ENCODE data around the gene ROMO1.
"Not testable (repeated sequence)": the region's sequence is repeated elsewhere in the genome, so short reads cannot be mapped to it uniquely, and the experiment has no call there.

Gene ROMO1

GRCh38 chr20:35710884-35711587 lies 11.8 kb downstream of the ROMO1 start:
- H3K27me3 Mint-ChIP-seq = no peaks in the 10 kb centered on the region
- peaks cover 12 to 32% of the 10 kb centered on the region in 2 donors for H3K4me1 Mint-ChIP-seq
- peak overlapping the region in 1 of 2 donors; percentile 19 for H3K4me3 Mint-ChIP-seq
- ATAC-seq (replicated peaks) (no peak), DNase-seq (no peak)
- H3K36me3 Mint-ChIP-seq = peaks cover 19 to 23% of the 10 kb centered on the region in 2 donors
- H3K27ac Mint-ChIP-seq = no peak overlapping the region
- no peaks in the 10 kb centered on the region for H3K9me3 Mint-ChIP-seq

- Mint-ChIP-seq H3K27me3 (no peaks in the 10 kb centered on the region), H3K9me3 (no peaks in the 10 kb centered on the region), H3K36me3 (peaks cover 19 to 26% of the 10 kb centered on the region in 2 donors), H3K27ac (peak overlapping the region; percentile 25), H3K4me1 (peaks cover 12 to 32% of the 10 kb centered on the region in 2 donors), H3K4me3 (peak overlapping the region in 1 of 2 donors; percentile 19)
- DNase-seq (no peak), ATAC-seq (replicated peaks) (no peak)
Measured at GRCh38 chr20:35711588-35712209, 12.5 kb downstream of the ROMO1 start.

- ATAC-seq (replicated peaks); H3K27me3 Mint-ChIP-seq; H3K4me3 Mint-ChIP-seq; H3K9me3 Mint-ChIP-seq; DNase-seq; H3K27ac Mint-ChIP-seq: not testable (repeated sequence)
- Mint-ChIP-seq H3K4me1 (peaks cover 13 to 32% of the 10 kb centered on the region in 2 donors), H3K36me3 (peaks cover 18 to 31% of the 10 kb centered on the region in 2 donors)
Measured at GRCh38 chr20:35713120-35713519, 13.9 kb downstream of the ROMO1 start.

- Mint-ChIP-seq H3K36me3 (peaks cover 19 to 32% of the 10 kb centered on the region in 2 donors), H3K4me3 (no peak overlapping the region), H3K9me3 (no peaks in the 10 kb centered on the region), H3K27ac (peak overlapping the region; percentile 75), H3K4me1 (peaks cover 12 to 31% of the 10 kb centered on the region in 2 donors), H3K27me3 (no peaks in the 10 kb centered on the region)
- no peak for ATAC-seq (replicated peaks)
- DNase-seq = no peak
Measured at GRCh38 chr20:35714127-35714526, 14.9 kb downstream of the ROMO1 start.

GRCh38 chr20:35715652-35716051 lies 16.4 kb downstream of the ROMO1 start:
- Mint-ChIP-seq H3K27ac (peak overlapping the region; percentile 14), H3K36me3 (peaks cover 23 to 38% of the 10 kb centered on the region in 2 donors), H3K9me3 (no peaks in the 10 kb centered on the region), H3K27me3 (no peaks in the 10 kb centered on the region), H3K4me1 (peaks cover 9 to 26% of the 10 kb centered on the region in 2 donors), H3K4me3 (no peak overlapping the region)
- no peak for ATAC-seq (replicated peaks)
- no peak for DNase-seq

GRCh38 chr20:35716330-35716729 lies 17.1 kb downstream of the ROMO1 start:
- Mint-ChIP-seq H3K4me3 (no peak overlapping the region), H3K27me3 (no peaks in the 10 kb centered on the region), H3K4me1 (peaks cover 9 to 24% of the 10 kb centered on the region in 2 donors), H3K27ac (peak overlapping the region; percentile 42), H3K36me3 (peaks cover 25 to 41% of the 10 kb centered on the region in 2 donors), H3K9me3 (no peaks in the 10 kb centered on the region)
- DNase-seq = no peak
- ATAC-seq (replicated peaks) = no peak

- not testable (repeated sequence) for H3K27me3 Mint-ChIP-seq; H3K4me3 Mint-ChIP-seq; ATAC-seq (replicated peaks); H3K9me3 Mint-ChIP-seq; DNase-seq
- H3K36me3 Mint-ChIP-seq = peaks cover 34 to 50% of the 10 kb centered on the region in 2 donors
- peak overlapping the region; percentile 5 for H3K27ac Mint-ChIP-seq
- peaks cover 7 to 16% of the 10 kb centered on the region in 2 donors for H3K4me1 Mint-ChIP-seq
Measured at GRCh38 chr20:35718321-35718720, 19.1 kb downstream of the ROMO1 start.

- Mint-ChIP-seq H3K27me3 (no peaks in the 10 kb centered on the region), H3K4me1 (peaks cover 5 to 10% of the 10 kb centered on the region in 2 donors), H3K27ac (no peak overlapping the region), H3K9me3 (no peaks in the 10 kb centered on the region), H3K36me3 (peaks cover 31 to 49% of the 10 kb centered on the region in 2 donors), H3K4me3 (no peak overlapping the region)
- ATAC-seq (replicated peaks) (no peak), DNase-seq (no peak)
Measured at GRCh38 chr20:35718972-35719635, 19.9 kb downstream of the ROMO1 start.

GRCh38 chr20:35719717-35720116 lies 20.5 kb downstream of the ROMO1 start:
- no peaks in the 10 kb centered on the region for H3K27me3 Mint-ChIP-seq
- no peak overlapping the region for H3K4me3 Mint-ChIP-seq
- H3K9me3 Mint-ChIP-seq = no peaks in the 10 kb centered on the region
- no peak overlapping the region for H3K27ac Mint-ChIP-seq
- H3K36me3 Mint-ChIP-seq = peaks cover 30 to 50% of the 10 kb centered on the region in 2 donors
- ATAC-seq (replicated peaks) (no peak), DNase-seq (no peak)
- H3K4me1 Mint-ChIP-seq = peaks cover 4 to 7% of the 10 kb centered on the region in 2 donors

- Mint-ChIP-seq H3K27me3 (no peaks in the 10 kb centered on the region), H3K9me3 (no peaks in the 10 kb centered on the region), H3K27ac (no peak overlapping the region), H3K4me3 (no peak overlapping the region), H3K36me3 (peaks cover 32 to 54% of the 10 kb centered on the region in 2 donors), H3K4me1 (peaks cover 3 to 4% of the 10 kb centered on the region in 2 donors)
- DNase-seq (no peak), ATAC-seq (replicated peaks) (no peak)
Measured at GRCh38 chr20:35720165-35721123, 21.2 kb downstream of the ROMO1 start.

GRCh38 chr20:35721219-35721618 lies 22.0 kb downstream of the ROMO1 start:
- H3K36me3 Mint-ChIP-seq = peaks cover 35 to 50% of the 10 kb centered on the region in 2 donors

GRCh38 chr20:35721621-35722020 lies 22.4 kb downstream of the ROMO1 start:
- DNase-seq (no peak), ATAC-seq (replicated peaks) (no peak)
- H3K27ac Mint-ChIP-seq = peak overlapping the region; percentile 37
- no peak overlapping the region for H3K4me3 Mint-ChIP-seq
- H3K27me3 Mint-ChIP-seq = no peaks in the 10 kb centered on the region
- no peaks in the 10 kb centered on the region for H3K9me3 Mint-ChIP-seq
- peaks cover 0 to 2% of the 10 kb centered on the region in 2 donors for H3K4me1 Mint-ChIP-seq
- peaks cover 38 to 49% of the 10 kb centered on the region in 2 donors for H3K36me3 Mint-ChIP-seq

More at GRCh38 chr20:35721219-35721618, 22.0 kb downstream of the ROMO1 start:
- DNase-seq = no peak
- Mint-ChIP-seq H3K4me3 (no peak overlapping the region), H3K27ac (no peak overlapping the region), H3K9me3 (no peaks in the 10 kb centered on the region), H3K4me1 (peaks cover 0 to 2% of the 10 kb centered on the region in 2 donors), H3K27me3 (no peaks in the 10 kb centered on the region)
- ATAC-seq (replicated peaks) = no peak

GRCh38 chr20:35723275-35723639 lies 24.1 kb downstream of the ROMO1 start:
- ATAC-seq (replicated peaks); DNase-seq; H3K4me1 Mint-ChIP-seq; H3K27me3 Mint-ChIP-seq; H3K9me3 Mint-ChIP-seq; H3K4me3 Mint-ChIP-seq; H3K27ac Mint-ChIP-seq: not testable (repeated sequence)
- H3K36me3 Mint-ChIP-seq = peaks cover 39 to 47% of the 10 kb centered on the region in 2 donors
